Aorta (tissue), 5 donors: ENCODE data around the gene AANAT. TPM values are rescaled to one million over a fixed set of nuclear protein-coding genes. Genes with fewer than 3 reads are reported as not detected.

Experiments used
- ATAC-seq: fragments of 200-7000 bp; cut with Tn5 transposase; one replicate; pipeline ENCODE4 v1.9.1; 2022; ENCODE audit warnings: moderate library complexity; ENCODE audit not compliant: low FRiP score
- DNase-seq, 2 donors: peaks; one replicate each; pipeline ENCODE4 v3.0.0-alpha.2; 2020
- H3K27ac ChIP-seq, 2 donors: one replicate each; pipeline ENCODE4 v1.5.1; 2013; ENCODE audit warnings: low read length in 2 of 2, mild to moderate bottlenecking in 2 of 2, moderate library complexity in 2 of 2, control low read depth in 1 of 2, inconsistent platforms in 1 of 2, low read depth in 1 of 2
- H3K27me3 ChIP-seq, 2 donors: one replicate each; pipeline ENCODE4 v1.6.1; 2013; ENCODE audit warnings: control low read depth in 1 of 2, low read length in 1 of 2, mild to moderate bottlenecking in 1 of 2, moderate library complexity in 1 of 2; ENCODE audit not compliant: insufficient read depth in 2 of 2, control insufficient read depth in 1 of 2
- H3K36me3 ChIP-seq, 2 donors: one replicate each; pipeline ENCODE4 v1.6.1; 2013; ENCODE audit warnings: control low read depth in 1 of 2, low read length in 1 of 2, mild to moderate bottlenecking in 1 of 2; ENCODE audit not compliant: insufficient read depth in 2 of 2, control insufficient read depth in 1 of 2
- H3K4me1 ChIP-seq, 2 donors: one replicate each; pipeline ENCODE4 v1.6.1; 2013; ENCODE audit warnings: low read length in 2 of 2, control low read depth in 1 of 2, mild to moderate bottlenecking in 1 of 2, moderate library complexity in 1 of 2; ENCODE audit not compliant: insufficient read depth in 2 of 2, control insufficient read depth in 1 of 2
- H3K4me3 ChIP-seq, 2 donors: one replicate each; pipeline ENCODE4 v1.5.1; 2013; ENCODE audit warnings: low read length in 2 of 2, control low read depth in 1 of 2, mild to moderate bottlenecking in 1 of 2
- H3K9me3 ChIP-seq: one replicate; pipeline ENCODE4 v1.6.1; 2013; ENCODE audit warnings: mild to moderate bottlenecking, low read length; ENCODE audit not compliant: control insufficient read depth
- WGBS, 2 donors: extraction: QIAGEN DNeasy Blood & Tissue Kit; methylation state at CpG; one replicate each; pipeline ENCODE4 v1.1.7; 2013; 5-methylcytosine and 5-hydroxymethylcytosine counted together
- intact Hi-C, 2 donors: fragments of 100-400 bp; cut with DNase I; formaldehyde crosslinking; loops; one replicate each; pipeline versions ENCODE4 v1.14.2 to v1.15.0; 2022
- polyA plus RNA-seq, 2 donors: library from polyadenylated mRNA; stranded (reverse); fragments of 200-250 nt; gene quantifications; one replicate each; pipeline ENCODE4 v1.2.3, GENCODE V29; 2013
- total RNA-seq, 2 donors: library from RNA; stranded (reverse); fragmentation: NEBNext Ultra II Directional; extraction: Animal tissue kit (Norgen Biotek cat#: 25700); gene quantifications; one replicate each; pipeline ENCODE4 v1.2.1, GENCODE V29; 2021
- donor health status: healthy with polysubstance abuse.
- donor health status: Bipolar disorder and iron deficiency.
- donor health status: DM: no; HTN: no; CAD: no.
- donor health status: DM: no; HTN: no; CAD: no.
- donor health status: DM: yes; HTN: yes; CAD: no.

AANAT gene
- total and polyA plus RNA-seq, 4 donors: not detected

DNA sequence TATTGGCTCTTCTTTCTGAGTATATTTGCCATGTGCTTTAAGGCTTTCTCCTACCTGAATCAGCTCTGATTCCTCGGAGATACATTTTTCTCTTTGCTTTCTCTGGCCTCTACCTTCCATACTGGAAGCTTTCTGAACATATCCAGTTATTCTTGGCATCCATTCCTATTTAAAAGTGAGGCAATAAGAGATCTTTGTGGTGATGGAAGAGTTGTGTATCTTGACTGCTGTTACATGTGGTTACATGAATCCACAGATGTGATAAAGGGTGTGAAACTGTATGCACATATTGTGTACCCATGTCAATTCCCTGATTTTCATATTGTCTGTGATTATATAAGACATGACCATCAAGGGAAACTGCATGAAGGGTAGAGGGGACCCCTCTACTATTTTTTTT, 38.9 kb upstream of the AANAT start:
- Histone ChIP-seq H3K36me3 (no peaks in the 10 kb centered on the region), H3K27ac (no peak overlapping the region), H3K9me3 (no peaks in the 10 kb centered on the region), H3K4me3 (no peak overlapping the region), H3K27me3 (no peaks in the 10 kb centered on the region), H3K4me1 (no peaks in the 10 kb centered on the region)
- 36 to 40% methylated on average over 1 of the region's 1 CpG for WGBS, 2 donors
- intact Hi-C loops: no loop called here
- ATAC-seq (no peak), DNase-seq (no peak)

GRCh38 chr17:76431509-76431908, 35.9 kb upstream of the AANAT start:
- 96 to 97% methylated on average over 2 of the region's 2 CpGs for WGBS, 2 donors
- no peaks in the 10 kb centered on the region for H3K4me1 ChIP-seq
- no peak overlapping the region for H3K27ac ChIP-seq
- no peak overlapping the region for H3K4me3 ChIP-seq
- ATAC-seq (no peak), DNase-seq (no peak)
- no peaks in the 10 kb centered on the region for H3K9me3 ChIP-seq
- intact Hi-C loops: no loop called here
- H3K27me3 ChIP-seq: no peaks in the 10 kb centered on the region
- no peaks in the 10 kb centered on the region for H3K36me3 ChIP-seq

DNA sequence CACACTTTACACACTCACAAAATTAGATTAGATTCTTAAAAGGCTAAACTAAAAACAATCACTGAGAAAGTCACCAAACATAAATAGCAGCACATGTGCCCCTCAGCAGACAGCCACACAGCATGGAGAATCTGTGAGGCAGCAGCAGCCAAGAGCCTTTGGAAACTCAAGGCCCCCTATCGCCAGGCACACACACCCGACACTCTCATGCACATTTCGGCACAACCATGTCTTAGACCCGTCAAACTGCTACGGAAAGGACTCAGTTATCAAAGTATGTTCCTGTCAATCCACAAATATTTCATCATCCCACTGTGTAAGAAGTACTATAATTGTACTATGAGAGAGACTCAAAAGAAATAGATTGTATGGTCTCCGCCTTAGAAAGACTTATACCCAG, 35.4 kb upstream of the AANAT start:
- no peak overlapping the region for H3K27ac ChIP-seq

DNA sequence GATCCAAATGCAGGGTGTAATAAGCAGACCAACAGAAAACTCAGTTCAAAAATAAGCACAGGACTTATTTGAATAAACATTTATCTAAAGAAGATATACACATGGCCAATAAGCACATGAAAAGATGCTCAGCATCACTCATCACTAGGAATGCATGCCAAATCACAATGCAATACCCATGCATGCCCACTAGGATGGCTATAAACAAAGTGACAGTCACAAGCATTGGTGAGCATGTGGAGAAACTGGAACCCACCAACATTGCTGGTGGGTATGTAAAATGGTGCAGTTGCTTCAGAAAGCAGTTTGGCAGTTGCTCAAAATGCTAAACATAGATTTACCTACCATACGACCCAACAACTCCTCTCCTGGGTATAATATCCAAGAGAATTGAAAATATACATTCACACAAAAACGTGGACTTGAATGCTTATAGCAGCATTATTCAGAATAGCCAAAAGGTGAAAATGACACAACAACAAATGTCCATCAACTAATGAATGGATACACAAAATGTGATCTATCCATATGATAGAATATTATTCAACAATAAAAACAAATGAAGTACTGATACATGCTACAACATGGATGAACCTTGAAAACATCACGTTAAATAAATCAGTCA, 34.6 kb upstream of the AANAT start:
- H3K4me1 ChIP-seq: no peaks in the 10 kb centered on the region
- no peaks in the 10 kb centered on the region for H3K36me3 ChIP-seq
- intact Hi-C loops: no loop called here
- WGBS, 2 donors: 78 to 84% methylated on average over 3 of the region's 3 CpGs
- H3K27me3 ChIP-seq: no peaks in the 10 kb centered on the region
- no peak for DNase-seq
- H3K27ac ChIP-seq: no peak overlapping the region
- no peaks in the 10 kb centered on the region for H3K9me3 ChIP-seq
- ATAC-seq: no peak
- H3K4me3 ChIP-seq: no peak overlapping the region

More for the DNA sequence above, 35.4 kb upstream of the AANAT start:
- H3K9me3 ChIP-seq: no peaks in the 10 kb centered on the region
- intact Hi-C loops: no loop called here
- DNase-seq: peak in 1 of 2 donors; percentile 39
- H3K36me3 ChIP-seq: no peaks in the 10 kb centered on the region
- no peaks in the 10 kb centered on the region for H3K27me3 ChIP-seq
- no peak for ATAC-seq
- WGBS, 2 donors: 61 to 77% methylated on average over 6 of the region's 6 CpGs
- H3K4me1 ChIP-seq: no peaks in the 10 kb centered on the region
- no peak overlapping the region for H3K4me3 ChIP-seq

DNA sequence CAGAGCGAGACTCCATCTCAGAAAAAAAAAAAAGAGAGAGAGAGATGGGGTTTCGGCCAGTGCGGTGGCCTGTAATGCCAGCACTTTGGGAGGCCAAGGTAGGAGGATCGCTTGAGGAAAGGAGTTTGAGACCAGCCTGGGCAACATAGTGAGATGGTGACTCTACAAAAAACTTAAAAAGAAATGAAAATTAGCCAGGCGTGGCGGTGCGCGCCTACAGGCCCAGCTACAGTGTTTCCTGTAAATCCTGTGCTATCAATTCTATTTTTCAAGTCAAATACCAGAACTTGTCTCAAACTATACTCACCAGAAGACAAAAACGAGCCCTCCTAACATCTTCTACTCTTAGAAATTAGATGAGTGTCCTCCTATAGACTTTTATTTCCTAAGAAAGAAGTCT, 33.7 kb upstream of the AANAT start:
- H3K9me3 ChIP-seq: no peaks in the 10 kb centered on the region
- DNase-seq (peak in 1 of 2 donors; percentile 28), ATAC-seq (no peak)
- no peaks in the 10 kb centered on the region for H3K27me3 ChIP-seq
- H3K36me3 ChIP-seq: no peaks in the 10 kb centered on the region
- H3K4me1 ChIP-seq: no peaks in the 10 kb centered on the region
- H3K27ac ChIP-seq: no peak overlapping the region
- intact Hi-C loops: no loop called here
- no peak overlapping the region for H3K4me3 ChIP-seq
- WGBS, 2 donors: 97% methylated on average over 9 of the region's 9 CpGs

- WGBS, 2 donors: 92 to 93% methylated on average over 7 of the region's 7 CpGs
- H3K27me3 ChIP-seq: no peaks in the 10 kb centered on the region
- H3K4me3 ChIP-seq: no peak overlapping the region
- H3K27ac ChIP-seq: no peak overlapping the region
- H3K36me3 ChIP-seq: no peaks in the 10 kb centered on the region
- no peaks in the 10 kb centered on the region for H3K4me1 ChIP-seq
- no peak for ATAC-seq
- intact Hi-C loops: no loop called here
- peak in 1 of 2 donors; percentile 30 for DNase-seq
- no peaks in the 10 kb centered on the region for H3K9me3 ChIP-seq
Observed at GRCh38 chr17:76434870-76435269, 32.5 kb upstream of the AANAT start.

DNA sequence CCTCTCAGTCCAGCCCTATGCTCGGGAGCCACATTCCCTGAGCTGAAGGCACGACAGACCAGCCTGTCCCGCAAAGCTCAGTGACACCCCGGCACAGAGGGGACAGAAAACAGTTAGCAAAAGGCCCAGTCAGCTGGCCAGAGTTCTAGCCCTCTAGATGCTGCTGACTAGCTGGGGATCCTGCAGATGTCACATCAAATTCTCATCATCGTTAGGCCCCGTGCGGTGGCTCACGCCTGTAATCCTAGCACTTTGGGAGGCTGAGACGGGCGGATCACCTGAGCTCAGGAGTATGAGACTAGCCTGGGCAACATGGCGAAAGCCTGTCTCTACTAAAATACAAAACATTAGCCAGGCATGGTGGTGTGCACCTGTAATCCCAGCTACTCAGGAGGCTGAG, 31.7 kb upstream of the AANAT start:
- H3K4me1 ChIP-seq: no peaks in the 10 kb centered on the region
- no peaks in the 10 kb centered on the region for H3K9me3 ChIP-seq
- ATAC-seq: no peak
- intact Hi-C loops: no loop called here
- no peaks in the 10 kb centered on the region for H3K36me3 ChIP-seq
- H3K27ac ChIP-seq: no peak overlapping the region
- 94 to 96% methylated on average over 11 of the region's 11 CpGs for WGBS, 2 donors
- no peak overlapping the region for H3K4me3 ChIP-seq
- no peaks in the 10 kb centered on the region for H3K27me3 ChIP-seq
- DNase-seq: peak in 1 of 2 donors; percentile 42

DNA sequence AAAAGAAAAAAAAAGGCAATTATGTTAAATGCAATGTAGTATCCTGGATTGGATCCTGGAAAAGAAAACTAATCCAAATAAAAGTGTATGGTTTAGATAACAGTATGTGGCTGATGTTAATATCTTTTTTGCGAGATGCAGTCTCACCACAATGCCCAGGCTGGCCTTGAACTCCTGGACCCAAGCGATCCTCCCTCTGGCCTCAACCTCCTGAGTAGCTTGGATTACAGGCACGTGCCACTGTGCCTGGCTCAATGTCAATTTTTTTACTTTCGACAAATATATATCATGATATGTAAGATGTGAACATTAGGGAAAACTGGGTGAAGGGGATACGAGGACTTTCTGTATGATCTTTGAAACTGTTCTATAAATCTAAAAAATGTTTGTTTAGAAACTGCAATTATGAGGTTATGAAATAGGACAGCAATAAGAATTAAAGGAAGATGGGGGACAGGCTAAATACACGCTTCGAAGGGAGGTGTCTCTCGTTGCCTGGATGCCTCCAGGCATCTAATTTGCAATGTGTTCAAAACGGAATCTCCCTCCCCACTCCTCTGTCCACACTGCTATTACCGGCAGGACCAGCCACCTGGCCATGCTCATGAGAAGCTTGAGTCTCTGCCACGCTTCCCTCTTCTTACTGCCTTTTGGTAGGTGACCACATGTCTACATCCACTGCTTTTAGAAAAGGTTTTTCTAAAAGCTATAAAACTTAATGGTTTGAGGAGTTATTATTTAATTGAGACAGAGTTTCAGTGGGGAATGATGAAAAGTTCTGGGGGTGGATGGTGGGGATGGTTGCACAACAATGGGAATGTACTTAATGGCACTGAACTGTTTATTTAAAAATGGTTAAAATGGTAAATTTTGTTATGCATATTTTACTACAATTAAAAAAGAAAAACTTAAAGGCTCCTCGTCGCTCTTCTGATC, 29.7 kb upstream of the AANAT start:
- DNase-seq (no peak), ATAC-seq (no peak)
- Histone ChIP-seq H3K4me3 (no peak overlapping the region), H3K9me3 (no peaks in the 10 kb centered on the region), H3K27ac (no peak overlapping the region), H3K36me3 (no peaks in the 10 kb centered on the region), H3K27me3 (no peaks in the 10 kb centered on the region), H3K4me1 (no peaks in the 10 kb centered on the region)
- 83 to 86% methylated on average over 13 of the region's 13 CpGs for WGBS, 2 donors
- intact Hi-C loops: no loop called here

- Histone ChIP-seq H3K4me3 (no peak overlapping the region), H3K27ac (no peak overlapping the region), H3K4me1 (no peaks in the 10 kb centered on the region), H3K27me3 (no peaks in the 10 kb centered on the region), H3K36me3 (no peaks in the 10 kb centered on the region), H3K9me3 (no peaks in the 10 kb centered on the region)
- intact Hi-C loops: no loop called here
- ATAC-seq (no peak), DNase-seq (peak in 1 of 2 donors; percentile 64)
- 92 to 94% methylated on average over 9 of the region's 9 CpGs for WGBS, 2 donors
Observed at GRCh38 chr17:76438906-76439305, 28.5 kb upstream of the AANAT start.
